HG03159 (cell line): Measurements from ENCODE around the gene RASGRF1.
"Not testable (repeated sequence)": the region's sequence is repeated elsewhere in the genome, so short reads cannot be mapped to it uniquely, and the experiment has no call there.

Experiments used
- ATAC-seq: cut with Tn5 transposase; IDR thresholded peaks from one replicate; pipeline ENCODE4 v1.9.1; 2021; ENCODE audit warnings: mild to moderate bottlenecking, moderate library complexity; ENCODE audit not compliant: unreplicated experiment

The RASGRF1 gene

DNA sequence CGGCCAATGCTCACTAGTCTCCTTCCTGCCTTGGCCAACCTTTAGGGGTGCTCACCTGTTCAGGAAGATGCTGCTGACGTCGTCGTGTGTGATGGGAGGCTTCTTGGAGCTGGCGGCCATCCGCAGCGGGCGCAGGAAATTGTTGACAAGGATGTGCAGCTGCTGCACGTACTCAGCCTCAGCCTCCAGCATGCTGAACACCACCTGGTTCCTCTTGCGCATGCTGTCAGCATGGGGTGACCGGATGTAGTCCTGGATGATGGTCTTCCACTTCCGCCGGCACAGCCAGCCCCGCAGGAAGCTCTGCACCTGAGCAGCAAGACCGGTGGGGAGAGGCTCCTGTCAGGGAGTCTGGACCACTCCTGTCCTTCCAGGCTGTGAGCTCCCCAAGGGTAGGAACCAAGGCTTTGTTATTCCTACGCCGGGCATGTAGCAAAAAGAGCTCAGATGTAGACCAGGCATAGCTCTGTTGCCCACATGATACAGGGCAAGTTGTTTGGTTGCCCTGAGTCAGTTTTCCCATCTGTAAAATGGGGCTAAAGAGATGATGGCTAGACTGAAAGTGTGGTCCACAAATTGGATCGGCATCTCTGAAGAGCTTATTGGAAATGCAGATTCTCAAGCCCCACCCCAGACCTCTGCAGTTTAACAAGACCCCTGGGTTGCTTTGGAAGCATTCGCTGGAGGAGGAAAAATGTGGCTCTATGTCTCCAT is 43.7 kb downstream of the RASGRF1 start:
- no peak for ATAC-seq

DNA sequence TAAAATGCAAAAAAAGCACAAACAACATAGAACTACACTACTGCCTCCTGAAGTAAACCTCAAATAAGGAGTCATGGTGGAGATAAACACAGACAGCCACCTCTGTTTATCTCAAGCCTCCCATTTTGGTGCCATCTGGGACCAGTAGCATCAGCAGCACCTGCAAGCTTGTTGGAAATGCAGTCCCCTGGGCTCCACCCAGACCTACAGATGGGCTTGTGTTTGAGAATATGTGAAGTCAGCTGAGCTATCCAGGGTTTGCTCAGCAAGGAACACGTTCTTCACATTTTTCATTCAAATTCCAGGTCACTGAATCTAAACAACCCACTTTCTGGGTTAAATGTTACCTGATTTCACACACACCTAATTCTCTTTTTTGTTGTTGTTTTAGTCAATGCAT is 45.5 kb downstream of the RASGRF1 start:
- no peak for ATAC-seq

- ATAC-seq: no peak
Measured at GRCh38 chr15:79042213-79042928, 48.2 kb downstream of the RASGRF1 start.

DNA sequence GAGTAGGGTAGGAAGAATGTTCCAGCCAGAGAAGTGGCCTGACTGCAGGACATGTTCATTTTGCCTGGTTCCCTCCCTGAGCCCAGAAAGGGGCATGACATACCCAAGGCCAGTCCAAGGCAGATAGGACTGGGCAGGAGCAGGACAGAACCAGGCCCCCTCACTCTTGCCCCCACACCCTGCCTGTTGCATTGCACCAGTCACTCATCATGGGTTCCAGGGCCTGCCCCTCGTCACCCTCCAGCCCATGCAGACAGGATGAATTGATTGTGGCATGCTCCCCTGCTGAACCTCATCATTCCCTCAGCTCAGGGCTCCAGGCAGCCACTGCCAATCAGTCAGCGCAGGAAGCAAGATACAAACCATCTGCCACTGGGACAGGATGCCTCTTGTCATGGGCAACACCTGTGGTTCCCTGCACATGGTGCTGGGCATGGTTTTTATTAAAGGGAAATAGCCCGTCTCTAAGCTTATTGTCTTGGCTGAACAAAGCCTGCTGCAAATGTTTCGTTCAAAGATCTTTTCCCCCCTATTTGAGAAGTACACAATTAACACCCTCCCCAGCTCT is 48.9 kb downstream of the RASGRF1 start:
- ATAC-seq: no peak

DNA sequence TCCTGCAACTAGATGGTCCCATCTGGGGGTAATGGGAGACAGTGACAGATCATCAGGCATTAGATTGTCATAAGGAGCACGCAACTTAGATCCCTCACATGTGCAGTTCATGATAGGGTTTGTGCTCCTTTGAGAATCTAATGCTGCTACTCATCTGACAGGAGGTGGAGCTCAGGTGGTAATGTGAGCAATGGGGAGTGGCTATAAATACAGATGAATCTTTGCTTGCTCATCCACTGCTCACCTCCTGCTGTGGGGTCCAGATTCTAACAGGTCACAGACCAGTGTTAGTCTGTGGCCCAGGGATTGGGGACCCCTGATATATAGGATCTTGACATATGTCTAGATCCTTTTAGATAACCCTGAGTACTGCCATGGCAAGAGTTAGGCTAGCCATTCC is 52.7 kb downstream of the RASGRF1 start:
- no peak for ATAC-seq

- ATAC-seq: no peak
Measured at GRCh38 chr15:79036323-79036722, 54.3 kb downstream of the RASGRF1 start.

DNA sequence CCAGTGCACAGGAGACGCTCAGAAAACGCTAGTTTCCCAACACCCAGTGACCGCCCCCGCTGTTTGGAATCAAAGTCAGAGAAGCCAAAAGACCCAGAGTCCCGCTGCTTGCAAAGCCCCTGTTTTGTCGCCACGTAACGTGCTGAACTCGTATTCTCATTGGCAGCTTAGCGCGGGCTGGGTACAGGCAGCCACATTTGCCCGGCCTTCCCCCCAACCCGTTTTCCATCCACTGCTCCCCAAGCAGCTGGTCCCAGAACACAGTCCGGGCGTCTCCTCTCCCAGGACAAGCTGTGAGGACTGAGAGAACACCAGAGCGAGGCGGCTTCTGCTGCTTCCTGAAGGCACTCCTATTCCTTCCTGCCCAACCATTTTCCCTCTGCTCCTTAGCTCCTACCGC is 54.8 kb downstream of the RASGRF1 start:
- ATAC-seq: no peak

- no peak for ATAC-seq
Measured at GRCh38 chr15:79035111-79035601, 55.4 kb downstream of the RASGRF1 start.

GRCh38 chr15:79034284-79034683 is 56.3 kb downstream of the RASGRF1 start:
- ATAC-seq: no peak

GRCh38 chr15:79032656-79033055 is 57.9 kb downstream of the RASGRF1 start:
- ATAC-seq: no peak

GRCh38 chr15:79031821-79032220 is 58.8 kb downstream of the RASGRF1 start:
- no peak for ATAC-seq

- no peak for ATAC-seq
Measured at GRCh38 chr15:79031201-79031600, 59.4 kb downstream of the RASGRF1 start.

DNA sequence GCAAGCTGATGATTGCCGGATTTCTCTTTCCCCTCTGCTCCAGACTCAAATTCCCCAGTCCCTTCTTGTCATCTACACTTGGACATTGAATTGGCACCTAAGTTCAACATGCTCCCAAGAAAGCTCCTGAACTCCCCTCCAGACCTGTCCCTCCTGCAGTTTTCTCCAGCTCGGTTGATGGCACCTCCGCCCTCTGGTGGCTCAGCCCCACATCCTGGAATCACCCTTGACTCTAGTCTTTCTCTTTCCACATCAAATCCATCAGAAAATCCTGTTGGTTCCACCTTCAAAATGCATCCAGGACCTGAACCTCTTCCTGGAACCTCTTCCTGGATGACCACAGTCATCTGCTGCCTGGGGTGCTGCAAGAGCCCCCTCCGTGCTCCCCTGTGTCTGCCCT is 60.1 kb downstream of the RASGRF1 start:
- ATAC-seq: no peak

DNA sequence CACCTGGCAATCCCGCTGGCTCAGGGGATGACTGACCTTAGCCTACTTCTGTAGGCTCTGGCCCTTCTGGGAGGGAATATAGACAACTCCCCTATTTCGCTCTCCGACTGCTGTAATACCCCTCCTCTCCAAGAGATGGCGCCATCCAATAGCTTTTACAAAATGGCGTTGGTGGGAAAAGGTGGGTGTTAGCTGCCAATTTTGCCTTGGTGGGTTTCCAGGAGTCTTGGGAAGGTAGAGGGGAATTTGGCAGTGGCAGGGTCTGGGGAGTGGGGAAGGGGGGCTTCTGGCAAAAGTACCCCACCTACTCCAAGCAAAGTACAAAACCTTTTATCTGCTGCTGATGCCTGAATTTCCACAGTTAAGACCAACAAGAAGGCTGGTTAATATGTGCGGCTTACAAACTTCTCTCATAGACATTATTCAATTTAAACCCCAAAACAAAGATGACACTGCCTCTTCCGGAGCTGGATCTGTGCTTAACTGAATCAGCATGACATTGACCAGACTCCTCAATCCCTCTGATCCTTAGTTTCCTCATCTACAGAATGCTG is 62.1 kb downstream of the RASGRF1 start:
- ATAC-seq: no peak

- ATAC-seq: no peak
Measured at GRCh38 chr15:79027532-79028410, 62.8 kb downstream of the RASGRF1 start.

DNA sequence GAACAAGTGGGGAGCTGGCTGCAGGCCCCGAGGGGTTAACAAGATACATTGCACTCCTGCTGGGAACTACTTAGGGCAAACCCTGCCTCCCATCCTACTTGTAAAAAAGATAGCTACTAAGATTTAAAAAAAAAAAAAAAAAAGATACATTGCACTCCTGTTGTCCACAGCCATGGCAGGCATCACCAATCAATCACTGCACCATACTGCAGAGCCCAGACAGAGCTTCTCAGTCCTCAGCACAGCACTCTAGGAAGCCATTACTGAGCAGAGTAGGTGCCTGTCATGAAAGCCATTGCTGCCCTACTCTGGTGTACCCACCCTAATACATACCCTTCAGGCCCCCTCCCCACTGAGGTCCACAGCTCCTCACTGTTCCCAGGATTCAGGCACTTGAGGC is 64.8 kb downstream of the RASGRF1 start:
- no peak for ATAC-seq

- no peak for ATAC-seq
Measured at GRCh38 chr15:79025201-79025600, 65.4 kb downstream of the RASGRF1 start.

- ATAC-seq: not testable (repeated sequence)
Measured at GRCh38 chr15:79024493-79024892, 66.1 kb downstream of the RASGRF1 start.

DNA sequence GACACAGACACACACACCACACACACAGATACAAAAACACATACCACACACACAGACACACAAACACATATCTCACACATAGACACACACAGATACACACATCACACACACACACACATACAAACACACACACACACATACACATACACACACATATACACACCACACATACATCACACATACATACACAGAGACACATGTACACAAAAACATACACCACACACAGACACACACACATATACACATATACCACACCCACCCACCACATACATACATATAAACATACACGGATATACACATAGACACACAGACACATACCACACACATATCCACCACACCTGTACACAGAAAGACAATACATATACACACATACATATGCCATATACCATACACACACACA is 66.7 kb downstream of the RASGRF1 start:
- ATAC-seq: no peak

DNA sequence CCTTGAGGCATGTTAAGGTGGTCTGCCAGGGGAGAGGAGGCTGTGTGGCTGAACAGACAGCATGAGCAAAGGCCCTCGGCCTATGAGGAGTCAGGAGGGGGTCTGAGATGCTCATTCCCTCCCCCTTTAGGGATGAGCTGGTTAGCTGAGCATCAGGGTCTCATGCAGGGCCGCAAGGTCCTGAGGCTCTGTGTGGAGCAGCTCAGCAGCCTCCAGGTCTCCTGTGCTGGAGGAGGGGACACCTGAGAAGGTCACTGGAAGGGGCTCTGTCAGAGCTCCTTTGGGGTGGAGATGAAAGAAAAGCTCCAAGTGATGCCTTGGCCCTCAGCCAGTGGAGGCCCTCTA is 67.1 kb downstream of the RASGRF1 start:
- ATAC-seq: no peak

GRCh38 chr15:79018960-79019359 is 71.6 kb downstream of the RASGRF1 start:
- ATAC-seq: no peak
